Ectodermal cell (in vitro differentiated cells): ENCODE results near the gene KIR2DL1.
"Not testable (repeated sequence)": the region's sequence is repeated elsewhere in the genome, so short reads cannot be mapped to it uniquely, and the experiment has no call there.

Source experiments
- H3K27ac ChIP-seq: 2 replicates; pipeline ENCODE4 v1.7.0; 2013; ENCODE audit warnings: mild to moderate bottlenecking, low read depth, low read length; ENCODE audit not compliant: insufficient read depth, poor library complexity, severe bottlenecking
- H3K27me3 ChIP-seq: 2 replicates; pipeline ENCODE4 v1.7.0; 2013; ENCODE audit warnings: mild to moderate bottlenecking, low read length; ENCODE audit not compliant: insufficient read depth, control insufficient read depth, poor library complexity, severe bottlenecking
- H3K36me3 ChIP-seq: one replicate; pipeline ENCODE4 v1.7.0; 2013; ENCODE audit warnings: low read length; ENCODE audit not compliant: control insufficient read depth, insufficient read depth
- H3K4me1 ChIP-seq: one replicate; pipeline ENCODE4 v1.7.0; 2013; ENCODE audit warnings: low read length; ENCODE audit not compliant: control insufficient read depth, insufficient read depth
- H3K4me3 ChIP-seq: 2 replicates; pipeline ENCODE4 v1.7.0; 2013; ENCODE audit warnings: low read depth, low read length, control low read depth; ENCODE audit not compliant: insufficient read depth
- H3K9me3 ChIP-seq: 2 replicates; pipeline ENCODE4 v1.7.0; 2013; ENCODE audit warnings: mild to moderate bottlenecking, low read length, moderate library complexity; ENCODE audit not compliant: control insufficient read depth
- WGBS, 2 experiments: methylation state at CpG; one replicate each; pipeline ENCODE4 v1.1.7; 2013; ENCODE audit warnings: missing lambda C conversion rate in 2 of 2; 5-methylcytosine and 5-hydroxymethylcytosine counted together

The KIR2DL1 gene

DNA sequence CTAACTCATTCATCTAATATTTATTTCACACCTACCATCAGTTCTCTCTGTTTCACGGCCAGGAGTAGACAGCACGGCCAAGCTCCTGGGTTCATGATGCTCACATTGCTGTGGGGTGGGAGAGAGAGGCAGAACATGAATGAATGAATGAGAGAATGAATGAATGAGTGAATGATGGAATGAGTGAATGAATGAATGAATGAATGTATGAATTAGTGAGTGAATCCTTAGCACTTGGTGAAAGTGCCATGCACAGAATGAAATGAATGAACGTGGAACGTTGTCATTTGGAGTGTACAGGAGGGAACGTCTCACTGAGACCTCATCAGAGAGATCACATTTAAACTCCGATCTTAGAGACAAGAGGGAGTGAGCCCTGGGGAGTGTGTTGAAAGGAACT lies 21.9 kb downstream of the KIR2DL1 start:
- Histone ChIP-seq H3K27me3 (no peaks in the 10 kb centered on the region), H3K4me3 (no peak overlapping the region), H3K9me3 (peaks cover 2% of the 10 kb centered on the region), H3K4me1 (no peaks in the 10 kb centered on the region), H3K27ac (no peak overlapping the region), H3K36me3 (no peaks in the 10 kb centered on the region)
- 83 to 89% methylated on average over 6 of the region's 6 CpGs for WGBS, 2 experiments

- 73 to 75% methylated on average over 8 of the region's 8 CpGs for WGBS, 2 experiments
- peaks cover 7% of the 10 kb centered on the region for H3K9me3 ChIP-seq
- H3K27me3 ChIP-seq, result no peaks in the 10 kb centered on the region
- H3K4me1 ChIP-seq, result no peaks in the 10 kb centered on the region
- H3K27ac ChIP-seq, result no peak overlapping the region
- H3K4me3 ChIP-seq, result no peak overlapping the region
- H3K36me3 ChIP-seq, result no peaks in the 10 kb centered on the region
Observed at GRCh38 chr19:54792814-54793213, 23.2 kb downstream of the KIR2DL1 start.

DNA sequence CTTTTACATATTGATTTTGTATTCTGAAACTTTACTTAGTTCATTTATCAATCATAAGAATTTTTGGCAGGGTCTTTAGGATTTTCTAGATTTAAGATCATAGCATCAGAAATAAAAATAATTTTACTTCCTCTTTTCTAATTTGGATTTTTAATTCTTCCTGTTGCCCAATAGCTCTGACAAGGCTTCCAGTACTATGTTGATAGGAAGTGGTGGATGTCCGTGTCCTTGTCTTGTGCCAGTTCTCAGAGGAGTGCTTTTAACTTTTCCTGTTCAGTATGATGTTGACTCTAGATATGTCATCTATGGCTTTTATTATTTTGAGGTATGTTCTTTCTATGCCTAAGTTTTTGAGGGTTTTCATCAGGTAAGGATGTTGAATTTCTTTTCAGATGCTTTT lies 26.2 kb downstream of the KIR2DL1 start:
- WGBS, 2 experiments, result 48 to 51% methylated on average over 1 of the region's 1 CpG
- H3K27me3 ChIP-seq, result no peaks in the 10 kb centered on the region
- no peaks in the 10 kb centered on the region for H3K36me3 ChIP-seq
- no peaks in the 10 kb centered on the region for H3K4me1 ChIP-seq
- no peak overlapping the region for H3K27ac ChIP-seq
- peaks cover 11% of the 10 kb centered on the region for H3K9me3 ChIP-seq
- H3K4me3 ChIP-seq, result no peak overlapping the region

DNA sequence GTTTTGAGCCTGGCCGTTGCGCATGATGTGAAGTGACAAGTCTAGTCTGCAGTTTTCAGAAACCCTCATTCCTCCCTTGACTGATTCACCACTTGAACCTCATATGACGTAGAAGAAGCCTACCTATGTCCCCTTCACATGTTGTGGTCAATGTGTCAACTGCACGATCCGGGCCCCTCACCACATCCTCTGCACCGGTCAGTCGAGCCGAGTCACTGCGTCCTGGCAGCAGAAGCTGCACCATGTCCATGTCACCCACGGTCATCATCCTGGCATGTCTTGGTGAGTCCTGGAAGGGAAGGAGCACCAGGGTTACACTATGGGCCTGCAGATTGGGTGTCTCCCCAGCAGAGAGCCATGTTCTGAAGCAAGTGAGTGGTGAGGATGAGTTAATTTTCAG lies 33.8 kb downstream of the KIR2DL1 start, which contains the start of gene KIR2DL4:
TSS of gene KIR2DL4 (plus strand) at position 201 of the 400 bp plus-strand sequence. CDS start at position 243, 42 bp downstream.
- H3K27me3 ChIP-seq, result no peaks in the 10 kb centered on the region
- H3K36me3 ChIP-seq, result no peaks in the 10 kb centered on the region
- no peak within 1 kb of the TSS for H3K27ac ChIP-seq
- no peak within 1 kb of the TSS for H3K4me3 ChIP-seq
- 86% methylated on average over 10 of the region's 10 CpGs for WGBS, 2 experiments
- peaks cover 13% of the 10 kb centered on the region for H3K9me3 ChIP-seq
- no peaks in the 10 kb centered on the region for H3K4me1 ChIP-seq

DNA sequence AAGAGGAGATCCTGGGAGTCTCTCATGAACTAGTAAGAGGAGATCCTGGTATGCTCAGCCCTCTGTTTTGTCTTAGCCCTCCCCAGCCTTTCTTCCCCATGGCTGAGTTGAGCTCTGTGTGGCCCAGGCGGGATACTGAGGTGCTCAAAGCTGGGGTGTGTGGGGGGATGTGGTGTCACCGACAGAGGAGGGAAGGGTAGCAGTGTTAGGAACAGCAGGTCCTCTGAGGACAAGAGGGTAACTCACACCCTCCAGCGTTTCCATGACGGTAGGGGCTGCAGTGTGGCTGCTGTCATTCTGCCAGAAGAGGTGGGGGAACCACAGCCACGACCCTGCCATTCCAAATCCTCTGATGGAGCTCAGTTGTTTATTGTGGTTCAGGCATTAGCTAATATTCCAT lies 34.5 kb downstream of the KIR2DL1 start:
- H3K36me3 ChIP-seq, result no peaks in the 10 kb centered on the region
- peaks cover 13% of the 10 kb centered on the region for H3K9me3 ChIP-seq
- no peak overlapping the region for H3K27ac ChIP-seq
- 49 to 51% methylated on average over 5 of the region's 5 CpGs for WGBS, 2 experiments
- H3K27me3 ChIP-seq, result no peaks in the 10 kb centered on the region
- H3K4me1 ChIP-seq, result no peaks in the 10 kb centered on the region
- no peak overlapping the region for H3K4me3 ChIP-seq

- no peaks in the 10 kb centered on the region for H3K27me3 ChIP-seq
- peaks cover 11% of the 10 kb centered on the region for H3K9me3 ChIP-seq
- H3K36me3 ChIP-seq, result no peaks in the 10 kb centered on the region
- no peaks in the 10 kb centered on the region for H3K4me1 ChIP-seq
- WGBS, 2 experiments, result 80 to 82% methylated on average over 10 of the region's 10 CpGs
- no peak overlapping the region for H3K27ac ChIP-seq
- H3K4me3 ChIP-seq, result no peak overlapping the region
Observed at GRCh38 chr19:54804571-54804970, 35.0 kb downstream of the KIR2DL1 start.

DNA sequence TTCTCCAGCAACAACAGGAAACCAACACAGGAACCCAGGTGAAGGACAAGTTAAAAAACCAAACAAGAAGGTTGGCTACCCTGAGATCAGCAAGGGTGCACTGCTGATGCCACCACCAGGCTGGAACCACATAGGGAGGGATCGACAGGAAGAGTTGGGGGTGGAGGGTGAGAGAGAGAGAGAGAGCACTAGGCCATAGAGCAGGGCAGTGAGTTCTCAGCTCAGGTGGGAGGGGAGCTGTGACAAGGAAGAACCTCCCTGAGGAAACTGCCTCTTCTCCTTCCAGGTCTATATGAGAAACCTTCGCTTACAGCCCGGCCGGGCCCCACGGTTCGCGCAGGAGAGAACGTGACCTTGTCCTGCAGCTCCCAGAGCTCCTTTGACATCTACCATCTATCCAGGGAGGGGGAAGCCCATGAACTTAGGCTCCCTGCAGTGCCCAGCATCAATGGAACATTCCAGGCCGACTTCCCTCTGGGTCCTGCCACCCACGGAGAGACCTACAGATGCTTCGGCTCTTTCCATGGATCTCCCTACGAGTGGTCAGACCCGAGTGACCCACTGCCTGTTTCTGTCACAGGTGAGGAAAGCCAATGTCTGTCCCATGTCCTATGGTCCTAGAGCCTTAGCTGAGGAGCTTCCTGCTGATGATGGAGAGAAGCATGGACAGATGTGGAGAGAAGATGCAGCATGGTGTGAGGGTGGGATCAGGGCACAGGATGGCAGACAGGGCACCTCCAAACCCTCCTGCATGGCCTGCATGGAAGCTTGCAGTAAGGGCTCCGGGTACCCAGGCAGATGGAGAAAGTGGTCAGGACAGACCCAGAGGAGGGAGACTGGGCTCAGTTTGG lies 36.3 kb downstream of the KIR2DL1 start:
- H3K27ac ChIP-seq, result no peak overlapping the region
- no peaks in the 10 kb centered on the region for H3K4me1 ChIP-seq
- peaks cover 15% of the 10 kb centered on the region for H3K9me3 ChIP-seq
- no peaks in the 10 kb centered on the region for H3K27me3 ChIP-seq
- no peaks in the 10 kb centered on the region for H3K36me3 ChIP-seq
- no peak overlapping the region for H3K4me3 ChIP-seq
- 82 to 85% methylated on average over 14 of the region's 14 CpGs for WGBS, 2 experiments

DNA sequence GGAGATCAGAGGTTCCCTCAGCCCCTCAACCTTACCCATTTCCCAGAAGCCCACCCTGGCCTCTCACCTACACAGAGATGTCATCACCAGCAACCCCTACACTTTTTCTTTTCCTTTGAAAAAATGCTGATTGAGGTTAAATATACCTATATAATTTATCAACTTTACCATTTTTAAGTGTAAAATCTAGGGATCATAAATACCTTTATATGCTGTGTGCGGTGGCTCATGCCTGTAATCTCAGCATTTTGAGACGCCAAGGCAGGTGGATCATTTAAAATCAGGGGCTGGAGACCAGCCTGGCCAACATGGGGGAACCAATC lies 36.9 kb downstream of the KIR2DL1 start:
- Histone ChIP-seq H3K9me3 (peaks cover 12% of the 10 kb centered on the region), H3K4me3 (no peak overlapping the region), H3K27me3 (no peaks in the 10 kb centered on the region), H3K36me3 (no peaks in the 10 kb centered on the region), H3K4me1 (no peaks in the 10 kb centered on the region), H3K27ac (no peak overlapping the region)
- 65 to 68% methylated on average over 2 of the region's 2 CpGs for WGBS, 2 experiments

- not testable (repeated sequence) for H3K27ac ChIP-seq, H3K27me3 ChIP-seq, H3K36me3 ChIP-seq, H3K4me1 ChIP-seq, H3K4me3 ChIP-seq
- WGBS, 2 experiments, result 28 to 50% methylated on average over 2 of the region's 3 CpGs
- peaks cover 20% of the 10 kb centered on the region for H3K9me3 ChIP-seq
Observed at GRCh38 chr19:54814571-54814970, 45.0 kb downstream of the KIR2DL1 start.

- H3K27me3 ChIP-seq, H3K4me1 ChIP-seq, H3K27ac ChIP-seq, H3K4me3 ChIP-seq, H3K36me3 ChIP-seq: not testable (repeated sequence)
- peaks cover 18% of the 10 kb centered on the region for H3K9me3 ChIP-seq
- 83 to 86% methylated on average over 15 to 17 of the region's 17 CpGs for WGBS, 2 experiments
Observed at GRCh38 chr19:54816251-54816650, 46.7 kb downstream of the KIR2DL1 start, which contains the start of gene KIR3DL1. TSS of gene KIR3DL1 (plus strand) at chr19:54816468.
